Smooth muscle cell of trachea (primary cell): ENCODE data around the gene SPRR4. TPM values are rescaled to one million over a fixed set of nuclear protein-coding genes. Genes with fewer than 3 reads are reported as not detected.

Experiments
- total RNA-seq: library from RNA; depleted of rRNA; stranded (reverse); fragments of >200 nt; gene quantifications from 2 replicates; pipeline ENCODE4 v1.2.1, GENCODE V29; 2014

SPRR4 gene, protein sequence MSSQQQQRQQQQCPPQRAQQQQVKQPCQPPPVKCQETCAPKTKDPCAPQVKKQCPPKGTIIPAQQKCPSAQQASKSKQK
- not detected in 2 replicates for total RNA-seq

DNA sequence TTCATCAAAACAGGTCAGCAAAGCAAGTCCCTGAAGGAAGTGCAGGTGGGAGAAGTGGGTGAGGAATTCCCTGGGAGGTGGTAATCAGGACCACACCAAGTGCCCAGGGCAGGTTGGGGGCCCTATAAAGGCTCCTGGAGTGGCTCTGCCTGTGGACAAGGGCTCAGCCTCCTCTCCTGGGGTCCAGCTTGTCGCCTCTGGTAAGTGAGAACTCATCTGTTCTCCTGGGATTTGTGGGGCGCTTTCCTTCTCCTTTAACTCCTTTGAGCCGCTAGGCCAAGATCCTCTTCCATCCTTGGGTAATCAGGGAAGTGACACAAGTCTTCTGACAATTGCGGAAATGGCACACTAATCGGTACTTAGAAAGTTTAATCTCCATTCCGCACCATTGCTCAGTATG lies at the start of gene SPRR4:
SPRR4 (plus strand) TSS at position 154 of the 400 bp plus-strand sequence. CDS start 1,243 bp downstream, outside the sequence.

DNA sequence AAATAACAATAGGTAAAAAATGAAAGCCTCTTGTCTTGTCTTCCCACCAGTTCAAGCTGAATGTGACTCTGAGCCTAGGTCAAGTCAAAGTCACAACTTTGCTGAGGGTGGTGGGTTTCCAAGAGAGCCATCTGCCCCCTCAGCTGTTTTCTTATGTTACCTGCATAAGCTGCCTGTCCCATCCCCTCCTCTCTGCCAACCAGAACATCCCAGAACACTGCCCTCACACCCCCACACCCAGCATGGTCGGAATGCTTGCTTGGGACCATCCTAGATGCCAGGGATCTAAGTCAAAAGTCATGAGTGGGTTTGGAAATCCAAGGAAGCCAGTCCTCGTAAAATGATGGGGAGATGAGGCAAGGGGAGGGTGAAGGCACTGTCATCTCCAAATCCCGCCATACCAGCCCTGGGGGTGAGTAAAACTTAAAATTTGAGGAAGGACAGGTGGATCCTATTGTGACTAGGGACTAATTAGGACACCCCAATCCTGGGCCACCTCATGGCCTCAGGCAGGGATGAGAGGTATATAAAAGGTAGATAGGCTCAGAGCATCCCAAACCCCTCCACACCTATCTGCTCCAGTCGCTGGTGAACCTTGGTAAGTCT lies 23.7 kb upstream of the SPRR4 start, which contains the start of gene SPRR5:
SPRR5 (plus strand) TSS at position 556 of the 606 bp plus-strand sequence. CDS start 1,349 bp downstream, outside the sequence.

DNA sequence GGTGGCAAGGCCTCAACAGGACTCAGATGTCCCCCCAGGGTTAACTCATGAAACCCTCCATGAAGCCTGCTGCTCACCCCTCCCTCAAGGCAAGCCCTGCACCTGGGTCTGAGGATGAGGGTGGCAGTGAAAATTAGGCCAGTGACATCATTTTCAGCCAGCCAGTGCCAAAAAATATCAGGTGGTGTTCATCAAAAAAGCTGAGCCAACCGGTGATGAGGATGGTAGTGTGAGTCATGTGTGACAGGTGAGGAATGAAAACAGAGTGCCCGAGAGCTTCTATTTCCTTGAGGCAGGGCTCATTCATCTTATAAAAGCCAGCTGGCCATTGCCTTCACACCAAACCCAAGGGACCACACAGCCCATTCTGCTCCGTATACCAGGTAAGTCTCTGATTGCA lies 13.3 kb downstream of the SPRR4 start, which contains the start of gene SPRR1A:
SPRR1A (plus strand) TSS at position 339 of the 400 bp plus-strand sequence. CDS start 1,150 bp downstream, outside the sequence.

DNA sequence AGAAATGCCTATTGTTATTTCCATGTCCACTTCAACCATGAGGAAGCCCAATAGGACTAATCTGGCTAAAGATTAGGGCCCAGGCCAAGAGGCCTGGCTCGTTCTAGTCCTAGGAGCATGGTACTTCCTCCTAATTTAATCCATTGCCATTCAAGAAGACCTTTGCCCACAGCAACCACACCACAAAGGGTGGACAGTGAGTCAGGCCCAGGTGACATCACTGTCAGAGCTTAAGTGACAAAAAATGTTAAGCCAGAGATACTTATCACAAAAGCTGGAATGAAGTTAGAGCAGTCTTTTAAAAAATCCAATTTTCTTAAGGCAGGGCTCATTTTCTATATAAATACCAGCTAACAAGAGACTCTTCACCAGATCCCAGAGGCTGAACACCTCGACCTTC lies 30.9 kb downstream of the SPRR4 start, which contains the start of gene SPRR3:
SPRR3 (plus strand) TSS at position 368 of the 400 bp plus-strand sequence. CDS start 1,272 bp downstream, outside the sequence.

Other genes starting within 250 kb of the SPRR4 start
- not detected in 2 replicates for gene KPRP, start 212.6 kb upstream of the SPRR4 start, total RNA-seq
- gene LCE1F, start 195.5 kb upstream of the SPRR4 start, total RNA-seq = not detected in 2 replicates
- not detected in 2 replicates for gene LCE1E, start 184.4 kb upstream of the SPRR4 start, total RNA-seq
- gene LCE1D, start 173.9 kb upstream of the SPRR4 start, total RNA-seq = not detected in 2 replicates
- gene LCE1C, start 164.0 kb upstream of the SPRR4 start, total RNA-seq = not detected in 2 replicates
- gene LCE1B, start 158.7 kb upstream of the SPRR4 start, total RNA-seq = not detected in 2 replicates
- not detected in 2 replicates for gene LCE1A, start 143.2 kb upstream of the SPRR4 start, total RNA-seq
- not detected in 2 replicates for gene LCE6A, start 127.8 kb upstream of the SPRR4 start, total RNA-seq
- gene LCE7A, start 110.7 kb upstream of the SPRR4 start, total RNA-seq = not detected in 2 replicates
- gene SMCP, start 92.3 kb upstream of the SPRR4 start, total RNA-seq = not detected in 2 replicates
- not detected in 2 replicates for gene IVL, start 62.1 kb upstream of the SPRR4 start, total RNA-seq
- gene SPRR5, start 23.4 kb upstream of the SPRR4 start, total RNA-seq = not detected in 2 replicates
- not detected in 2 replicates for gene SPRR1A, start 13.4 kb downstream of the SPRR4 start, total RNA-seq
- not detected in 2 replicates for gene SPRR3, start 31.1 kb downstream of the SPRR4 start, total RNA-seq
- not detected in 2 replicates for gene SPRR1B, start 60.6 kb downstream of the SPRR4 start, total RNA-seq
- gene SPRR2D, start 70.5 kb downstream of the SPRR4 start, total RNA-seq = not detected in 2 replicates
- not detected in 2 replicates for gene SPRR2A, start 86.9 kb downstream of the SPRR4 start, total RNA-seq
- gene SPRR2B, start 101.0 kb downstream of the SPRR4 start, total RNA-seq = not detected in 2 replicates
- not detected in 2 replicates for gene SPRR2E, start 123.9 kb downstream of the SPRR4 start, total RNA-seq
- not detected in 2 replicates for gene SPRR2F, start 142.9 kb downstream of the SPRR4 start, total RNA-seq
- gene SPRR2G, start 180.2 kb downstream of the SPRR4 start, total RNA-seq = not detected in 2 replicates
- gene LELP1, start 232.8 kb downstream of the SPRR4 start, total RNA-seq = not detected in 2 replicates
- not detected in 2 replicates for gene PRR9, start 246.9 kb downstream of the SPRR4 start, total RNA-seq